Endothelial cell of umbilical vein (primary cell): ENCODE data around the gene HECTD4. TPM values are rescaled to one million over a fixed set of nuclear protein-coding genes. Genes with fewer than 3 reads are reported as not detected.

Experiments
- BruUV-seq: library from RNA; stranded (reverse); fragments of 400-500 nt; replicated peaks from 2 replicates; lab custom pipeline; 2021; lab: Mats Ljungman, UMichigan
- CTCF ChIA-PET: fragments of 300-600, 350-600 bp; sonication (Branson Sonifier 250); formaldehyde crosslinking; loops from one replicate; lab custom pipeline; 2021; ENCODE audit warnings: antibody characterized with exemption, inconsistent platforms; lab: Charles Lee
- POLR2A ChIA-PET: fragments of 300-600, 350-600 bp; sonication (Branson Sonifier 250); formaldehyde crosslinking; loops from one replicate; lab custom pipeline; 2021; ENCODE audit warnings: antibody characterized with exemption, inconsistent platforms; lab: Charles Lee
- DNase-seq: peaks from one replicate; pipeline ENCODE4 v3.0.0-alpha.2; 2011; ENCODE audit warnings: low read depth, low spot score
- FAIRE-seq: peaks from 2 replicates; lab custom pipeline; 2011; peaks lifted over from hg19 to GRCh38; lab: Jason Lieb, UNC
- H2AFZ ChIP-seq: 2 replicates; pipeline ENCODE4 v1.6.0; 2012; ENCODE audit warnings: low read depth, low read length, control low read depth, inconsistent platforms
- H3K27ac ChIP-seq: 2 replicates; pipeline ENCODE4 v1.5.1; 2011; ENCODE audit warnings: low read depth, mild to moderate bottlenecking, control low read depth, low read length, moderate library complexity; ENCODE audit not compliant: insufficient read depth
- H3K27me3 ChIP-seq, 2 experiments: 2 replicates each; pipeline versions ENCODE4 v1.6.0 to v1.6.1; 2011; ENCODE audit warnings: low read length in 2 of 2, mixed read lengths in 1 of 2; ENCODE audit not compliant: control insufficient read depth in 2 of 2, insufficient read depth in 2 of 2
- H3K36me3 ChIP-seq, 2 experiments: 2 replicates in 1 of 2; 3 replicates in 1 of 2; pipeline ENCODE4 v1.5.1; 2011; ENCODE audit warnings: low read length in 2 of 2, mild to moderate bottlenecking in 1 of 2, moderate library complexity in 1 of 2; ENCODE audit not compliant: control insufficient read depth in 2 of 2, insufficient read depth in 2 of 2; ENCODE audit errors: extremely low read depth in 1 of 2
- H3K4me1 ChIP-seq: 3 replicates; pipeline ENCODE4 v1.5.1; 2011; ENCODE audit warnings: mild to moderate bottlenecking, low read length; ENCODE audit not compliant: control insufficient read depth, insufficient read depth; ENCODE audit errors: extremely low read depth
- H3K4me2 ChIP-seq: 2 replicates; pipeline ENCODE4 v1.6.1; 2011; ENCODE audit warnings: low read length, control low read depth, mixed read lengths; ENCODE audit not compliant: insufficient read depth
- H3K4me3 ChIP-seq, 3 experiments: fragments of 200-600 bp in 1 of 3; sonication (generic), shearing (Covaris generic) in 1 of 3; replicated peaks in 1 of 3; 2 replicates each; pipeline ENCODE4 v1.5.1; 2011 to 2016; ENCODE audit warnings: control low read depth in 3 of 3, low read length in 3 of 3, mild to moderate bottlenecking in 2 of 3, inconsistent platforms in 1 of 3, low read depth in 1 of 3, moderate library complexity in 1 of 3; ENCODE audit not compliant: insufficient read depth in 1 of 3
- H3K79me2 ChIP-seq: 2 replicates; pipeline ENCODE4 v1.6.0; 2012; ENCODE audit warnings: low read length, inconsistent platforms; ENCODE audit not compliant: control insufficient read depth, insufficient read depth
- H3K9ac ChIP-seq: replicated peaks from 2 replicates; pipeline ENCODE3; 2011; ENCODE audit warnings: low read length, control low read depth; ENCODE audit not compliant: insufficient read depth; ENCODE audit errors: extremely low read depth
- H3K9me1 ChIP-seq: replicated peaks from 3 replicates; pipeline ENCODE4 v1.6.0; 2011; ENCODE audit warnings: mild to moderate bottlenecking, low read length; ENCODE audit not compliant: control insufficient read depth, insufficient read depth; ENCODE audit errors: extremely low read depth
- H3K9me3 ChIP-seq: replicated peaks from 2 replicates; pipeline ENCODE4 v1.5.1; 2012; ENCODE audit warnings: low read length, inconsistent platforms; ENCODE audit not compliant: control insufficient read depth, insufficient read depth
- H4K20me1 ChIP-seq: replicated peaks from 2 replicates; pipeline ENCODE3; 2011; ENCODE audit warnings: mild to moderate bottlenecking, low read length; ENCODE audit not compliant: control insufficient read depth, insufficient read depth; ENCODE audit errors: extremely low read depth
- CTCF ChIP-seq, 2 donors: IDR thresholded peaks; 1 replicate in 1 of 2; 2 replicates in 1 of 2; pipeline ENCODE4 v1.5.1; 2011; ENCODE audit warnings: low read length in 2 of 2, mild to moderate bottlenecking in 2 of 2, moderate library complexity in 2 of 2, control low read depth in 1 of 2, inconsistent platforms in 1 of 2, low read depth in 1 of 2; ENCODE audit not compliant: insufficient read depth in 1 of 2; ENCODE audit errors: extremely low read depth in 1 of 2
- EZH2 ChIP-seq: IDR thresholded peaks from 2 replicates; pipeline ENCODE4 v1.6.1; 2012; ENCODE audit warnings: borderline replicate concordance, low read depth, mild to moderate bottlenecking, moderate library complexity, low read length, inconsistent platforms; ENCODE audit not compliant: severe bottlenecking
- FOS ChIP-seq: IDR thresholded peaks from 2 replicates; pipeline ENCODE4 v1.6.1; 2011; ENCODE audit warnings: mild to moderate bottlenecking, low read length, moderate library complexity, borderline replicate concordance; ENCODE audit not compliant: insufficient read depth
- GATA2 ChIP-seq: IDR thresholded peaks from 2 replicates; pipeline ENCODE4 v1.7.0; 2011; ENCODE audit warnings: low read depth, mild to moderate bottlenecking, moderate library complexity, mixed read lengths, low read length; ENCODE audit not compliant: insufficient read length, insufficient read depth
- JUN ChIP-seq: IDR thresholded peaks from 2 replicates; pipeline ENCODE4 v1.6.1; 2011; ENCODE audit warnings: borderline replicate concordance, low read depth; ENCODE audit not compliant: insufficient read length, insufficient read depth
- MYC ChIP-seq: IDR thresholded peaks from one replicate; pipeline ENCODE4 v1.6.1; 2011; ENCODE audit warnings: mild to moderate bottlenecking, low read depth, low read length
- POLR2A ChIP-seq: IDR thresholded peaks from 2 replicates; pipeline ENCODE4 v1.6.1; 2012; ENCODE audit warnings: low read depth, mild to moderate bottlenecking, control low read depth, low read length
- POLR2AphosphoS5 ChIP-seq: IDR thresholded peaks from 2 replicates; pipeline ENCODE4 v1.6.1; 2012; ENCODE audit warnings: low read depth, mild to moderate bottlenecking, control low read depth, low read length, moderate library complexity; ENCODE audit not compliant: insufficient read depth
- dilution Hi-C: fragments of 300-500 bp; cut with MboI; formaldehyde crosslinking; loops from one replicate; pipeline ENCODE4 v1.15.0; 2019; ENCODE audit warnings: low sequenced_read_pairs; ENCODE audit not compliant: extremely low pct_ligation_motif_present
- intact Hi-C: fragments of 100-400 bp; cut with micrococcal nuclease; formaldehyde crosslinking; loops from one replicate; pipeline ENCODE4 v1.10.0; 2022
- polyA plus RNA-seq, 4 experiments: library from polyadenylated mRNA; depleted of rRNA in 3 of 4; stranded (reverse) in 3 of 4; unstranded in 1 of 4; fragments of >200 nt; gene quantifications; 2 replicates each; pipeline versions ENCODE4 v1.2.1 to v1.2.3, GENCODE V29; 2011 to 2012; ENCODE audit warnings: missing spikeins in 1 of 4
- total RNA-seq: library from RNA; stranded (reverse); gene quantifications from 2 replicates; pipeline ENCODE4 v1.2.3, GENCODE V29; 2021
- TF ChIP-seq, protein P1 (sequence below): IDR thresholded peaks from 2 replicates; pipeline ENCODE4 v1.6.1; 2011; ENCODE audit not compliant: insufficient read depth, insufficient read length

HECTD4 gene
- total and polyA plus RNA-seq, 2 donors (not counting 3 experiments of a cell fraction or from before 2014, with no cell fraction given), result 9.7 to 47.7 TPM

- no peak overlapping the region for H3K4me2 ChIP-seq
- no peaks in the 10 kb centered on the region for H3K27me3 ChIP-seq
- H3K36me3 ChIP-seq, result no peaks in the 10 kb centered on the region
- no TSS peak for BruUV-seq
- intact Hi-C loops, result no loop called here
- H3K9me3 ChIP-seq, result no peaks in the 10 kb centered on the region
- DNase-seq, result no peak
- peaks cover 6% of the 10 kb centered on the region for H3K4me1 ChIP-seq
- H3K9ac ChIP-seq, result no peak overlapping the region
- H3K27ac ChIP-seq, result no peak overlapping the region
- no peak for FAIRE-seq
- CTCF ChIA-PET, result no interaction called here
- TF ChIP-seq GATA2 (no peak), CTCF (IDR thresholded peaks at IDR 0.05; ENCODE audit: extremely low read depth in 1 of 2, insufficient read depth in 1 of 2, low read depth in 1 of 2, low read length in 2 of 2) (no peak), EZH2 (no peak), MYC (no peak), POLR2AphosphoS5 (no peak), JUN (no peak), FOS (no peak), POLR2A (no peak)
- TF ChIP-seq, protein P1, sequence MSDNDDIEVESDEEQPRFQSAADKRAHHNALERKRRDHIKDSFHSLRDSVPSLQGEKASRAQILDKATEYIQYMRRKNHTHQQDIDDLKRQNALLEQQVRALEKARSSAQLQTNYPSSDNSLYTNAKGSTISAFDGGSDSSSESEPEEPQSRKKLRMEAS, result no peak
- no peak overlapping the region for H2AFZ ChIP-seq
- dilution Hi-C loops, result no loop called here
- H3K4me3 ChIP-seq, result no peak overlapping the region
- H3K9me1 ChIP-seq, result no peaks in the 10 kb centered on the region
- POLR2A ChIA-PET, result no interaction called here
- peaks cover 4% of the 10 kb centered on the region for H4K20me1 ChIP-seq
- peaks cover 93% of the 10 kb centered on the region for H3K79me2 ChIP-seq
Observed at GRCh38 chr12:112425582-112426382, 43.6 kb upstream of the HECTD4 start.
